HG02763 (cell line): ENCODE results near the gene SATB1.
"Not testable (repeated sequence)": the region's sequence is repeated elsewhere in the genome, so short reads cannot be mapped to it uniquely, and the experiment has no call there.

Experiments used
- ATAC-seq: cut with Tn5 transposase; IDR thresholded peaks from one replicate; pipeline ENCODE4 v1.9.1; 2021; ENCODE audit warnings: mild to moderate bottlenecking, moderate library complexity; ENCODE audit not compliant: unreplicated experiment

Gene SATB1

DNA sequence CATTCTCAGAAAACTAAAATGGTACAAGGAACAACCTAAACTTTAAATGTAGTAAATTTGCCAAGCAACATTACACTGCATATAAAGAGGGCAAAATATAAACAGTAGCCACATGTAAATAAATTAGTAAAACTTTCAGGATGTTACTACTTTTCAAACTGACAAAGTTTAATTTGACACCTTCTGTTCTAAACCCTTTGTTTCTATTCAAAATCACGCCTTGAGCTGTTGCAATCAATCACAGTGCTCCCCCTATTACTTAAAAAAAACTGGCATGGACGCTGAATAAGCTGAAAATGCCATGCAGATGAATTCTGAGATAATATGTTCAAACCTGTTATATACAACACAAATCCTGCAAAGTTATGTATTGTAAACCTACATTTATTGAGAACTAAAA lies 69.3 kb downstream of the SATB1 start:
- no peak for ATAC-seq

DNA sequence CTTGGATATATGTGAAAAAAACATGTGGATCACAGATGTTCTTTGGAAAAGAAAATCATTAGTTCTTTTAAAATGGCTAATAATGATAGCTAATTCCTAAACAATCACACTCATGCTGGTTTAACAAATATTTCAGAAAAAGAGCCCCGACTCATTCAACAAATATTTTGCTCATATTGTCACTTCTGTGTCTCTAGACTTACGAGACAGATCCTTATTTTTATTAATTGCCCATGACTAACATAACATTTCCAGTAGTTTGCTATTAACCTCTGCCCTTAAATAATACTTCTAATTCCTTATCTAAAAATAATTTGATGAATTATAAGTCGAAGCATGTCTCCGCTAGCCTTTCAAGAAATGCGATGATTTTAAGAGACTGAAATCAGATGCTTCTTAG lies 70.4 kb downstream of the SATB1 start:
- no peak for ATAC-seq

DNA sequence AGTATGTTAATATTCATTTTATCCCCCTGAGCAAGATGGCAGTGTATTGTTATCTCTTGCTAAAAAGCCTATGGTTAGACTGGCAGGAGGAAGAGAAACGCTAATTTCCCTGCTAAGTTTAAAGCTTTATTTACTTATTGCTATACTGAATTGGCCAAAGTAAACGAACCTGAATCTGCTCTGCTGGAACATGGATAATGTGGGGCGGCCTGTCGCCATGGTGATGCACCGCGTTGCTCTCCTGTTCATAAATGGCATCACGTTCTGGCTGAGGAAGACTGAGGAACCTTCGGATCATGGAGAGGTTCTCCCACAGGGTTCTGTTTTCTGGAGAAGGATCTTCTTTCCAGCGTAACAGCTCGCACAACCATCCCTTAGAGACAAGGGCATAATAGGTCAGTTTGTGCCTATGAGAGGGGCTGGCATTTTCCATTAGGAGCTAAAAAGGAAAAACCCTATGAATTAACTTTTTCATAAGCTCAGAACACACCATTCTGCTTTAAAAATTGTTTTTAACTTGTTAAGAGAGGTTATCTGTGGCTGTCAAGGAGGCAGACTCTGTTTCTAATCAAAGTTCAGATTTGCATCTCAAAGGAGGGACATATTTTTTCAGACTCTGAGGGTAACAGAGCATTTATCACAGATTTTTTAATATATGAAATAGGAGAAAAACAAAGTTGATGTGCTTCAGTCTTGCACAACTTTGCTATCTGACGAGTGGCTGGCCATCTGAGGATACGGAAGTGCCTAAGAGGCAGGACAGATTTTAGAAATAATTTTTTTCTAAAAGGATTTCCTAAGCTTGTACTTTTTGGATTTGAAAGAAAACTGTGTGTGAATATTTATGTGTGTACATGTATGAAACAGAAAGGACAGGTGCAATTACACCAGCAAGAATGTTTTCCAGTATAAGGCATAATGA lies 73.1 kb downstream of the SATB1 start:
- ATAC-seq = no peak

DNA sequence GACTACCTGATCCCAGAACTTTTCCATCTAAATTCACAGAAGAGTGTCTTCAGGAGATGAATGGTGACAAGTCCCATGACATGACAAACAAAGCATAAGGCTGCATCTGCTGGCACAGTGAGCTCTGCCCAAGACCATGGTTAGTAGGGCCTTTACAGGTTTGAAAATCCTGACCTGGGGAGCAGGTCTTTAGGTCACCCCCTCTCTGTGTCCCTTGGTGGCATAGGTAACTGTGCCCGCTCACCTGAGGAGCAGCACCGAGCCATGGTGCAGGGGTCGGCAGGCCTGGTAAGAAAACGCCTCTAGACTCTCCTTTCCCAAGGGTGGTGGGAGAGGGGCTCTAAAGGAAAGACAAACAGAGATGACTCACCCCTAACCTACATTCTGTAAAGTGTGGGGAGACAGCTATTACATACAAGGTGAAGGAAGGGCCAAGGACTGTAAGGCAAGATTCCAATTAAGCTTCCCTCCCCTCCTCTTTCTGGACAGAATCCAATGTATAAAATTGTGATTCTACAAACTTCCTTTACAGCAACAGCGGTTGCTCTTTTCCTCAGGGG lies 74.0 kb downstream of the SATB1 start:
- no peak for ATAC-seq

DNA sequence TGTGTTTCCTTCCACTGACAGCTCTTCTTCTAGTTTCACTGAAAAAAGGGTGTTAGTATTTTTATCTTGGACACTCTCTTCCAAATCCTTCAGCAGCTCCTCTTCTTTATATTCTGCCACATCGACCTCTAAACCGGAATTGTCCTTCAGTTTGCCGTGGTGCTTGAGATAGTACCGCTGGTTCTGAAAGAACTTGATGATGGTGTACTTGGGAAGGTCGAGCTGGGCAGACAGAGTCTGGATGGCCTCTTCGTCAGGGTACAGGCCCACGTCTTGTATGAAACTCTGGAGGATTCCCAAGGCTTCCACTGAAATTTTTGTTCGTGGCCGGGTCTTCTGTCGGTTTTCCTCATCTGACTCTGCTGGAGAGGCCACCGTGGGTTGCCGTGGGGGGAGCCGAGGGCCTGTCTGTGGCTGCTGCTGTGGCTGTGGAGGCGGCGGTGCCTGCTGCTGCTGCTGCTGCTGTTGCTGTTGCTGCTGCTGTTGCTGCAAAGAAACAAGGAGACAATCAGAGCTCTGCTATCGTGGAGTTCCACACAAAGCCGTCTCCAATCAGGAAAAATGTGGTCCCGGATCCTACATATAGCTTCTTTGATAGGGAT lies 75.8 kb downstream of the SATB1 start:
- no peak for ATAC-seq

DNA sequence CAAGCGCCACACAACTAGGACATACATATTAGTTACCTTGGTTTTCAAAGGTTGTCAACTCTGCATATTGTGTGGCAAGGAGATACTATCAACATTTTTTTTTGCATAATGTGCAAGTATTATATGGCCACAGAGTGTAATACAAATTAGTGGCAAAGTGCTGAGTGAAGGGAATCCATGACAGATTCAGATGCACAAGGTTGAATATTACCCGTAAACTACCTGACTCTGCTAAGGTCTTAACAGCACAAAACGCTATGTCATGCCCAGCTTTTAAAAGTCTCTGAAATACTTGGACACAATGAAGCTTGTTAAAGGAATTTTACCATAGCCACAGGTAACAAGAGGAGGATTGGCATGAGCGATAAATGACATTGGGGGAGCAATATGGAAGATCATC lies 79.0 kb downstream of the SATB1 start:
- no peak for ATAC-seq

DNA sequence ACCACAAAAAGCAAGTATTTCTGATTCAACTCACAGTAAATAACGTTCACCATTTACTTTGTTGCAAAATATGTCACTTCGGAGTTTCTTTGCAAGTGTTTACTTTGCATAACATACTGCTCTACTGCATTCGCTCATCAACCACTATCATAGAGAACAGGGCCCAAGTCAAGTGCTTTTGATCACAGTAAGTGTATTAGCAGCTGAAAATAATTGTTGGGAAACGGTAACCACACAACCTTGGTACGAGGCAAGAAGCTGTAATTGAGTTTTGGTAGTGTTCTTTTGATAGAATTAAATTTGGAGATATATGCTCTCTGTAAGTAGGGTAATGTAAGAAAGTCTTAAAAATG lies 80.1 kb downstream of the SATB1 start:
- no peak for ATAC-seq

DNA sequence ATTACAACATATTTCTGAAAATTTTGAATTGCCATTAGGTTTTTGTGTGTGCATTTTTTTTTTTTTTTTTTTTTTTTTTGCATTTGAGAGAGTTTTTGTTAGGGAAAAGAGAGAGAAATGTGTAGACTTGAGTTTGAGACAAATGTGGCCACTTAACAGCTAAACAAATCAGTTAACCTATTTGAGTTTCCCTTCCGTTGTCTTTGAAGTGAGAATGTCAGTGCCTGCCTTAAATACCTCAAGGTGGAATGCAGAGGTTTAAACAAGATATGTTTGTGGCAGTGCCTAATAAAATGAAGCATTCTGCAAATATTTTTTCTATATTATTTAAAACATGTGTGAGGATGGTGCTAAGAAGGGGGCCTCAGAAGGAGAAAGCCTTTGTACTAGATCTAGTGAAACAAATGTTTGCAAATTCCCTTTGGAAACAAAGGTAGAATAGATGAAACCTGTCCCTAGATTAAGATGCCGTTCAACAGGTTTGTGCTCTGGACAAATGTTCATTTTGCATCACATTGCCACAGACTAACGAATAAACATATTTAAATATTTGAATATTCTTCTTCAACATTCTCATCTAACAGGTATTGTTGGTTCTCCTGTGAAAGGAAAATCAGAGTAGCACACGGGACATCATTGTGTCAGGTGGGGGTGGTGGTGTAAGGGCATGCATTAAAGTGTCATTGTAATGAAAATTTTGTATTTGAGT lies 80.7 kb downstream of the SATB1 start:
- no peak for ATAC-seq

DNA sequence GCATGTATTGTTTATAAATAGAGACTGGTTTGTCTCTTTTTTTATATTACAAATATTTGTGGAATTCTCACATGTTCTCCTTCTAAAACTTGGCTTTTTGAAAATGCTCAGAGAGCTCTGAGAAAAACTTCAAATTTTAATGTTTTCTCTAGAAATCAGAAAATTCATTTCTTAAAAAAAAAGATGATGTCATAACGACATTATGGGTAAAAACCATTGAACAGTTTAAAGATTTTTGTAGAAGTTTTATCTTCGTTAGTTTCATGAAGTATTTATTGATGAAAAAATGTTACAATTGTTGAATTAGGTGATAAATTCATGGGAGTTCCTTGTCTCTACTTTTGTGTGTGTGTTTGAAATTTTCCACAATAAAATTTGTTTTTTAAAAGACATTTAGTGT lies 81.3 kb downstream of the SATB1 start:
- no peak for ATAC-seq

DNA sequence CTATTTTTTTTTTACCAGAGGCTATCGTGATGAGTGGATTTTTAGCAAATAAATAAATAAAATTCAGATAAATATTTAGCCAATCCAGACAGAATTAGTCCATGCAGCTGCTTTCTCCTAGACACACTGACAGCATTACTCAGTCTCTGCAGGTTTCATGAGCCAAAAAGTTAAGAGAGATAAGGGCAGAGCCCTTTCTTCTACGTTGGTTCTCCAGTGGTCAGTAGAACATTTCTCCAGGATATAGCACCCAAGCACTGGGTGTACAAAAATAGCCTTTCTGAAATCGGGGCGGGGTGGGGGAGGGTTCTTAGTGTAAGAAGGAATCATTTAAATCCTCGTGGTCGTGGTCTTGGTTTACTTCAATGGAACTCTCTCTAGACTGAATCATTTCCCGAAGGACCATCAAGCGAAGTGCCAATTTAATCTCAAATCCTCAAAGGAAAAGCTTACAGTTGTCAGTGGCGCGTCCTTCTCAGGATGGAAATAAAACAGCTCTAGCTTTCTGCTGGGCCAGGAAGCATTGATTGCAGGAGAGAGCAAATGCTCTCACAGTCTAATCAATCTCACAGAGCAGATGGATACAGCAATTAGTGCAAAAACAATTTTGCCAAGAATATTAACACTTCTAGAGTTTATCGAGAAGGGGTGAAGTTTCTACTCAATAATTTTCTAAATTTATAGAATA lies 86.2 kb downstream of the SATB1 start:
- ATAC-seq = no peak

DNA sequence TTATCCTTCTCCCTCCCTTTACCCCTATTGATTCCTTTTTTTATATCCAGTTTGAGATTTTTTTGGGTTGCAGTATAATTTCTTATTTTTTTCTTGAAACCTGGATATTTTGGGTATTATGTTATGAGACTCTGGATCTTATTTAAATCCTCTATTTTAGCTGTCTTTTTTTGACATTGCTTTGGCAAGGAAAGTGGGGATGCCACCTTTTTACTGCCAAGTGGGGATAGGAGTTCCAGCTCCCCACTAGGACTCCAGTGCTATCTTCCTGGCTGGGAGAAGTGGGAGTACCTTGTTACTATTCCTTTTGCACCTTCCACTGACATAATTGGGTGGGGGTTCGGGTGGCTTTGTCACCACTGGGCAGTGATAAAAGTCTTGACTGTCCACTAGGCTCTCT lies 87.9 kb downstream of the SATB1 start:
- ATAC-seq = no peak

DNA sequence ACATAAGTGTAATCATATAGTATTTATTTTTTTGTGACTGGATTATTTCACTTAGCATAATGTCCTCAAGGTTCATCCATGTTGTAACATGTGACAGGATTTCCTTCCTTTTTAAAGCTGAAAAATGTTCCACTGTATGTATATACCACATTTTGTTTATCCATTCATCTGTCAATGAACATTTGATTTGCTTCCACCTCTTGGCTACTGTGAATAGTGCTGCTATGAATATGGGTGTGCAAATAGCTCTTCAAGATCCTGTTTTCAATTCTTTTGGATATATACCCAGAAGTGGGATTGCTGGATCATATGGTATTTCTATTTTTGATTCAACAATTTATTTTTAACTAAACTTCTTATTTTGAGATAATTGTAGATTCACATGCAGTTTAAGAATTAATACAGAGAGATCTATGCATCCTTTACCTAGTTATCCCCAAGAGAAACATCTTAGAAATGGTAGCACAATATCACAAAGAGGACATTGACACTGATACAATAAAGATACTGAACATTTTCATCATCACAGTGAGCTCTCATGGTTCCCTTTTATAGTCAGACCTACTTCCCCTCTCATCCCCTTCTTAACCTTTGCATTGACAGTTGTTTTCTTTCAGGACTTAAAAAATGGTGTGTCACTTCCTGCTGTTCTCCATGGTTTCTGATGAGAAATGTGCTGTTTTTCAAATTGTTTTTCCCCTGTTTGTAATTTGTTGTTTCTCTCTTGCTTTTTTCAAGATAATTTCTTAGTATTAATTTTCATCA lies 90.1 kb downstream of the SATB1 start:
- ATAC-seq = no peak

DNA sequence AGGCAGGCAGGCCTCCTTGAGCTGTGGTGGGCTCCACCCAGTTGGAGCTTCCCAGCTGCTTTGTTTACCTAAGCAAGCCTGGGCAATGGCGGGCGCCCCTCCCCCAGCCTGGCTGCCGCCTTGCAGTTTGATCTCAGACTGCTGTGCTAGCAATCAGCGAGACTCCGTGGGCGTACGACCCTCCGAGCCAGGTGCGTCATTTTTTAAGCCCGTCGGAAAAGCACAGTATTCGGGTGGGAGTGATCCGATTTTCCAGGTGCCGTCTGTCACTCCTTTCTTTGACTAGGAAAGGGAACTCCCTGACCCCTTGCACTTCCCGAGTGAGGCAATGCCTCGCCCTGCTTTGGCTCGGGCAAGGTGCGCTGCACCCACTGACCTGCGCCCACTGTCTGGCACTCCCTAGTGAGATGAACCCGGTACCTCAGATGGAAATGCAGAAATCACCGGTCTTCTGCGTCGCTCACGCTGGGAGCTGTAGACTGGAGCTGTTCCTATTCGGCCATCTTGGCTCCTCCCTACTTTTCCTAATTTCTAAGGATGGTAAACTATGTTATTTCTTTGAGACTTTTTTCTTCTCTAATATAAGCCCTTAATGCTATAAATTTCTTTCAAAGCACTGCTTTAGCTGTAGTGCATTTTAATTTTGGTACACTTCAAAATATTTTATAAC lies 94.2 kb downstream of the SATB1 start:
- not testable (repeated sequence) for ATAC-seq

DNA sequence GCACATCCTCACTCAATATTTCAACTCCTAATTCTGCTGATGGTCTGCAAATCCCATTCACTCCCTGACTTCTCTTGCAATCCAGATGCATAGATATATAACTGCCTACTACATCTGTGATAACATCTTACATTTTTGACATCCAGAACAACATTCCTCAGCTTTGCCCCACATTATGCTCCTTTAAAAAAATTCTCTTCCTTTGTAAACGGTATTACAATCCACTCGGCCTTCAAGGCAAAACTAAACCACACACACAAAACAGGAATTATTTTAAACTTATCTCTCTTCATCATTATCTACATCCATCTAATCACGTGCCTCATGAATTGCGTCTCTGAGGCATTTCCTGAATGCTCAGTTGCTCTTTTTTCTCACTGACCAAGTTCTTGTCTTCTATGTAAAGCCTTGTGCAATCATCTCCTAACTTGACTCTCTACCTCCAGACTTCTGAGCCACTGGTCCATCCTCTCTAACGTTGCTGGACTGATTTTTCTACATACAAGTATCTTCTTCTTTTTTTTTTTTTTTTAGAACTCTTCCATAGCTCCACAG lies 117.0 kb downstream of the SATB1 start:
- ATAC-seq = no peak

DNA sequence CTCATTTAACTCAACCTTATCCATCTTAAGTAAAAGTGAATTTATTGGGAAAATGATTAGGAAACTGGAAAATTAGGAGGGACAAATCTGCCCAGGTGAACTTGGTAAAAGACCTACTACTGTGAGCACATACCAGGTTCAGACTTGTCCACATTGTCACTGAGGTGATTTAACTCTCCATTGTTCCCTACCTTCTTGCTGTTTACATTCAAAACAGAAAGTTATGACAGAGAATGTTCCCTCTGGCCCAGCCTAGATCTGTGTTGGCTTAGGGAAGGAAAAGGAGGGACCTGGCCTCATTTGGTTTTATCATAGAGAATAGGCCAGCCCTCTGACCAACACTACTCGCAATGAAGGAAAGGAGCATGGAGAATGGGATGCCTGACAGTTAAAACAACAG lies 117.6 kb downstream of the SATB1 start:
- ATAC-seq = no peak

DNA sequence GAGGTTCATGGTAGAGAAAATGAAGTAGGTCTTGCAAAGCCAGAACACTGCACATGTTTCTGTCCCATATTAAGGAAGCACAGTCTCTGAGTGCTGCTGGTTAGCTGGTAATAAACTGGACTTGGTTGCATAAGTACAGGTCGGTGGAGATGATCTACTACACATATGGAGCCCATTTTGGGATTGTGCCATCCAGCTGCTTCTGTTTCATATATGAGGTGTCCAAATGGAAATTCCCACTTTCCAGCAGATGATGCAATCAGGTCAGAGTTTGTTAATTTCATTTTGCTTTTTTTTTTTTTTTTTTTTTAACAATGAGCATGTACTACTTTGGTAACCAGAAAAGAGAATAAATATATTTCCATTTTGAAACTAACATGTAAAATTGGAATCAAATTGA lies 122.6 kb downstream of the SATB1 start:
- no peak for ATAC-seq

DNA sequence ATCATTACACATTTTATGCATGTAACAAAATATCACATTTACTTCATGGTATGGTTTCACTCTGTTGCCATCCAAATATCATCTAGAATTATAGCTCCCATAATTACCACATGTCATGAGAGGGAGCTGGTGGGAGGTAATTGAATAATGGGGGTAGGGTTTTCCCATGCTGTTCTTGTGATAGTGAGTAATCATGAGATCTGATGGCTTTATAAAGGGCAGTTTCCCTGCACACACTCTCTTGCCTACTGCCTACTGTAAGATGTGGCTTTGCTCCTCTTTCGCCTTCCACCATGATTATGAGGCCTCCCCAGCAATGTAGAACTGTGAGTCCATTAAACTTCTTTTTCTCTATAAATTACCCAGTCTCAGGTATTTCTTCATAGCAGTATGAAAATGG lies 123.4 kb downstream of the SATB1 start:
- no peak for ATAC-seq

DNA sequence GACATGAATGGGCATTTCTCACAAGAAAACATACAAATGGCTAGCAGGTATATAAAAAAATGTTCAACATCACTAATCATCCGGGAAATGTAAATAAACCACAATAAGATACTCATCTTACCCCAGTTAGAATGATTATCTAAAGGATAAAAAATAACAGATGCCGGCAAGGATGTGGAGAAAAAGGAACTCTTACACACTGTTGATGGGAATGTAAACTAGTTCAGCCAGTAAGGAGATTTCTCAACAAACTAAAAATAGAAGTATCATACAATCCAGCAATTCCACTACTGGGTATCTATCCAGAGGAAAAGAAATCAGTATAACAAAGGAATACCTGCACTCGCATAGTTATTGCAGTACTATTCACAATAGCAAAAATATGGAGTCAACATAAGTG lies 124.2 kb downstream of the SATB1 start:
- ATAC-seq = no peak

DNA sequence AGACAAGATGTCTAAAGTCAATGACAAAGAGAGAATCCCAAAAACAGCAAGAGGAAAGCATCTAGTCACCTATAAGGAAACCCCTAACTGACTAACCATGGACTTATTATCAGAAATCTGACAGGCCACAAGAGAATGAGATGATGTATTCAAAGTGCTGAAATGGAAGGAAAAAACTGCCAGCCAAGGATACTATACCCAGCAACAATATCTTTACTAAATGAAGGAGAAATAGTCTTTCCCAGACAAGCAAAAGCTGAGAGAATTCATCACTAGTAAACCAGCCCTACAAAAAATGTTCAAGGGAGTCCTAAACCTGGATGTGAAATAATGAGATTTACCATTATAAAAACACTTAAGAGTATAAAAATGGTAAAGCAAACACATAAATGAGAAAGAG lies 128.0 kb downstream of the SATB1 start:
- no peak for ATAC-seq
